ENCODE measurements around the gene FGD2. TPM values are rescaled to one million over a fixed set of nuclear protein-coding genes. Genes with fewer than 3 reads are reported as not detected.
A peak's percentile ranks its signal among the peaks of the same experiment; 100 is the strongest.

Gene FGD2
- total and polyA plus RNA-seq, 2 of the 8 experiments (the other 6 are each of a cell fraction or from before 2014, with no cell fraction given): 0.12 to 0.32 TPM

GRCh38 chr6:37059344-37060194 lies 54.1 kb downstream of the FGD2 start:
- peak overlapping the region in 3 of 4 experiments; percentile 20 to 46 (median 24); a peak in 4 of 8 replicates for H3K4me3 ChIP-seq (ENCODE audit: extremely low read depth in 1 of 4, insufficient read depth in 2 of 4, low read depth in 3 of 4, low read length in 4 of 4)
- TF ChIP-seq FOSL1 (IDR thresholded peaks at IDR 0.05; ENCODE audit: insufficient read depth, low read depth, low read length): no peak
- peak; percentile 98 for TF ChIP-seq MAFK (IDR thresholded peaks at IDR 0.05; ENCODE audit: low read depth, low read length)
- TF ChIP-seq ATF3 (IDR thresholded peaks at IDR 0.05; ENCODE audit: insufficient read depth, low read depth, low read length): no peak
- no peak for TF ChIP-seq KDM1A (IDR thresholded peaks at IDR 0.05; ENCODE audit: borderline replicate concordance, low read length)
- TF ChIP-seq YY1 (IDR thresholded peaks at IDR 0.05; ENCODE audit: low read depth, low read length): 0 out of 2 replicates have a peak, but pooled peaks have one; percentile 6
- peak in 1 of 2 experiments; percentile 19; a peak in 1 of 3 replicates for TF ChIP-seq EP300 (IDR thresholded peaks at IDR 0.05; ENCODE audit: borderline replicate concordance in 1 of 2, low read depth in 2 of 2, low read length in 2 of 2)

More at GRCh38 chr6:37059344-37060194, 54.1 kb downstream of the FGD2 start:
- ChIA-PET CTCF (ENCODE audit: partially characterized antibody) (interaction anchor here (0.6 to 29.2 kb wide), 28 partner anchors 9 to 955 kb away, joined by 3 to 635 read pairs (median 4); partner anchors contain the start of gene PIM1), POLR2A (ENCODE audit: partially characterized antibody) (interaction anchor here (0.6 to 11.1 kb wide), 14 partner anchors 9 to 113 kb away, joined by 3 to 82 read pairs (median 4); partner anchors contain the start of gene PIM1)
- H3K23me2 ChIP-seq (ENCODE audit: low read depth, low read length): no peaks in the 10 kb centered on the region
- H2AK5ac ChIP-seq (ENCODE audit: low read depth, low read length): peak overlapping the region; percentile 2; the same call in 1 of the 2 replicates
- peak overlapping the region; percentile 61 to 78 for H3K4me2 ChIP-seq (ENCODE audit: insufficient read depth in 1 of 2, low read depth in 2 of 2, low read length in 2 of 2)
- peak overlapping the region; percentile 92 for H4K8ac ChIP-seq (ENCODE audit: extremely low read depth, insufficient read depth, low read length)
- no peaks in the 10 kb centered on the region for H3K9me3 ChIP-seq (ENCODE audit: insufficient read depth in 2 of 2, low read depth in 1 of 2, low read length in 1 of 2)
- no peaks in the 10 kb centered on the region for H3K27me3 ChIP-seq (replicated peaks in 1 of 4; ENCODE audit: control insufficient read depth in 3 of 4, extremely low read depth in 1 of 4, insufficient read depth in 3 of 4, low read length in 3 of 4)
- no peak overlapping the region for H3K14ac ChIP-seq (ENCODE audit: insufficient read length)
- no peaks in the 10 kb centered on the region for H3K79me2 ChIP-seq (ENCODE audit: control insufficient read depth in 1 of 2, insufficient read depth in 2 of 2, low read length in 2 of 2)
- no peaks in the 10 kb centered on the region for H3K36me3 ChIP-seq (ENCODE audit: control insufficient read depth in 2 of 4, insufficient read depth in 4 of 4, low read length in 3 of 4)
- FAIRE-seq (no peak), DNase-seq (ENCODE audit: low read depth in 1 of 2, low spot score in 2 of 2) (peak in 1 of 2 experiments; percentile 82)
- H3K79me1 ChIP-seq (ENCODE audit: low read depth, low read length): no peaks in the 10 kb centered on the region
- peak overlapping the region; percentile 98 for H2BK5ac ChIP-seq (ENCODE audit: low read depth, low read length)
- H3K4ac ChIP-seq (replicated peaks; ENCODE audit: insufficient read length, low read depth, low read length): peak overlapping the region; percentile 95
- peak overlapping the region; percentile 28; the same call in 1 of the 2 replicates for H2AFZ ChIP-seq (ENCODE audit: low read length)
- peak overlapping the region; percentile 96 for H2BK12ac ChIP-seq (ENCODE audit: low read depth, low read length)
- H2BK20ac ChIP-seq (ENCODE audit: low read length): peak overlapping the region; percentile 63
- peak overlapping the region in 3 of 4 experiments; percentile 43 to 64 (median 62); a peak in 4 of 7 replicates for H3K9ac ChIP-seq (replicated peaks in 1 of 4; ENCODE audit: extremely low read depth in 1 of 4, low read depth in 3 of 4, low read length in 3 of 4)
- H4K91ac ChIP-seq (replicated peaks; ENCODE audit: insufficient read length, low read length): peak overlapping the region; percentile 12
- WGBS, 2 experiments (ENCODE audit: extremely low coverage in 1 of 2, insufficient coverage in 1 of 2, insufficient read length in 1 of 2, insufficient replicate concordance in 2 of 2, low coverage in 1 of 2, low lambda C conversion rate in 2 of 2, missing lambda C conversion rate in 1 of 2): 14% methylated on average over 19 of the region's 19 CpGs; no CpG with 5 or more reads in 1 of the 2 experiments
- peak overlapping the region; percentile 59 for H2BK120ac ChIP-seq (replicated peaks; ENCODE audit: low read depth, low read length)
- H3K27ac ChIP-seq (ENCODE audit: low read depth, low read length): peak overlapping the region; percentile 94
- H2BK15ac ChIP-seq (ENCODE audit: low read length): peak overlapping the region; percentile 1; the same call in 1 of the 2 replicates
- H3K4me1 ChIP-seq (replicated peaks in 1 of 4; ENCODE audit: control insufficient read depth in 3 of 4, insufficient read depth in 4 of 4, low read length in 3 of 4): peaks cover 4 to 31% (median 22%) of the 10 kb centered on the region in 4 experiments
- peak overlapping the region; percentile 34 for H3K56ac ChIP-seq (replicated peaks; ENCODE audit: insufficient read length, low read depth, low read length)
- no peak overlapping the region for H3K23ac ChIP-seq (ENCODE audit: insufficient read length)
- H4K20me1 ChIP-seq (replicated peaks in 1 of 2; ENCODE audit: control insufficient read depth in 1 of 2, insufficient read depth in 2 of 2, low read length in 2 of 2): no peaks in the 10 kb centered on the region
- H3K18ac ChIP-seq (ENCODE audit: extremely low read depth, low read length): peak overlapping the region; percentile 98
- H4K5ac ChIP-seq (ENCODE audit: insufficient read length, low read depth, low read length): peak overlapping the region; percentile 84

Measured in H1 (cell line).